Activated B cell treated with CpG ODN at 0.5 μM for 24 hours (primary cell): ENCODE results near the gene EVA1A. TPM values are rescaled to one million over a fixed set of nuclear protein-coding genes. Genes with fewer than 3 reads are reported as not detected.

ENCODE experiments used
- ATAC-seq: fragments of 200-7000 bp; cut with Tn5 transposase; one replicate; pipeline ENCODE4 v1.10.0; 2021; ENCODE audit warnings: low read depth, mild to moderate bottlenecking, moderate library complexity
- CTCF ChIA-PET: fragments of 350-600 bp; sonication (Branson Sonifier 250); formaldehyde crosslinking; loops from one replicate; lab custom pipeline; 2021; ENCODE audit warnings: antibody characterized with exemption; lab: Charles Lee
- POLR2A ChIA-PET: fragments of 350-600 bp; sonication (Branson Sonifier 250); formaldehyde crosslinking; loops from one replicate; lab custom pipeline; 2021; ENCODE audit warnings: antibody characterized with exemption; lab: Charles Lee
- DNase-seq: peaks from one replicate; pipeline ENCODE4 v3.0.0; 2022
- H3K27ac Mint-ChIP-seq: one replicate; pipeline ENCODE4 v1.8.0; 2020; ENCODE audit warnings: mixed read lengths
- H3K27me3 Mint-ChIP-seq: one replicate; pipeline ENCODE4 v1.8.0; 2021; ENCODE audit warnings: mixed read lengths
- H3K36me3 Mint-ChIP-seq: one replicate; pipeline ENCODE4 v1.8.0; 2021; ENCODE audit warnings: low read depth, mixed read lengths
- H3K4me1 Mint-ChIP-seq: one replicate; pipeline ENCODE4 v1.8.0; 2021; ENCODE audit warnings: mixed read lengths
- H3K4me3 Mint-ChIP-seq: one replicate; pipeline ENCODE4 v1.8.0; 2020; ENCODE audit warnings: mild to moderate bottlenecking, mixed read lengths
- H3K9me3 Mint-ChIP-seq: one replicate; pipeline ENCODE4 v1.8.0; 2020; ENCODE audit warnings: mixed read lengths
- CTCF ChIP-seq: fragments of 200-600 bp; IDR thresholded peaks from one replicate; pipeline ENCODE4 v1.8.0; 2022; ENCODE audit warnings: antibody characterized with exemption, mild to moderate bottlenecking
- intact Hi-C: fragments of 100-400 bp; cut with micrococcal nuclease; formaldehyde crosslinking; loops from one replicate; pipeline ENCODE4 v1.15.1; 2024
- total RNA-seq: library from RNA; stranded (reverse); gene quantifications from 2 replicates; pipeline ENCODE4 v1.2.3, GENCODE V29; 2022

The EVA1A gene
- total RNA-seq, 1 donor from 2014 or later: not detected

GRCh38 chr2:75559680-75560021, 1.1 kb downstream of the EVA1A start:
- Mint-ChIP-seq H3K4me1 (peaks cover 12% of the 10 kb centered on the region), H3K27me3 (peaks cover 40% of the 10 kb centered on the region), H3K36me3 (no peaks in the 10 kb centered on the region), H3K9me3 (no peaks in the 10 kb centered on the region), H3K27ac (no peak overlapping the region), H3K4me3 (no peak overlapping the region)
- no peak for DNase-seq
- CTCF ChIA-PET: no interaction called here
- no peak for TF ChIP-seq CTCF
- no peak for ATAC-seq
- POLR2A ChIA-PET: no interaction called here
- intact Hi-C loops: no loop called here

GRCh38 chr2:75558786-75559679, 1.7 kb downstream of the EVA1A start:
- Mint-ChIP-seq H3K27ac (no peak overlapping the region), H3K4me1 (peaks cover 12% of the 10 kb centered on the region)
- DNase-seq: no peak

GRCh38 chr2:75558136-75558535, 2.6 kb downstream of the EVA1A start:
- Mint-ChIP-seq H3K4me1 (peaks cover 12% of the 10 kb centered on the region), H3K4me3 (no peak overlapping the region), H3K27ac (no peak overlapping the region), H3K9me3 (no peaks in the 10 kb centered on the region), H3K27me3 (peaks cover 39% of the 10 kb centered on the region), H3K36me3 (no peaks in the 10 kb centered on the region)
- POLR2A ChIA-PET: no interaction called here
- no peak for DNase-seq
- no peak for ATAC-seq
- TF ChIP-seq CTCF: no peak
- CTCF ChIA-PET: no interaction called here
- intact Hi-C loops: no loop called here

More at GRCh38 chr2:75558786-75559679, 1.7 kb downstream of the EVA1A start:
- no peak for ATAC-seq
- Mint-ChIP-seq H3K4me3 (no peak overlapping the region), H3K36me3 (no peaks in the 10 kb centered on the region), H3K27me3 (peaks cover 39% of the 10 kb centered on the region), H3K9me3 (no peaks in the 10 kb centered on the region)
- ChIA-PET CTCF (no interaction called here), POLR2A (no interaction called here)
- no peak for TF ChIP-seq CTCF
- intact Hi-C loops: no loop called here

- DNase-seq (no peak), ATAC-seq (no peak)
- TF ChIP-seq CTCF: no peak
- H3K4me1 Mint-ChIP-seq: peaks cover 12% of the 10 kb centered on the region
- H3K36me3 Mint-ChIP-seq: no peaks in the 10 kb centered on the region
- no peak overlapping the region for H3K4me3 Mint-ChIP-seq
- intact Hi-C loops: no loop called here
- H3K27ac Mint-ChIP-seq: no peak overlapping the region
- H3K27me3 Mint-ChIP-seq: peaks cover 40% of the 10 kb centered on the region
- H3K9me3 Mint-ChIP-seq: no peaks in the 10 kb centered on the region
- ChIA-PET POLR2A (no interaction called here), CTCF (no interaction called here)
These were observed 3.1 kb downstream of the EVA1A start for GRCh38 chr2:75557474-75558133.

- ATAC-seq (no peak), DNase-seq (no peak)
- no peak for TF ChIP-seq CTCF
- Mint-ChIP-seq H3K27me3 (peaks cover 40% of the 10 kb centered on the region), H3K27ac (no peak overlapping the region), H3K36me3 (no peaks in the 10 kb centered on the region), H3K4me1 (peaks cover 12% of the 10 kb centered on the region), H3K9me3 (no peaks in the 10 kb centered on the region), H3K4me3 (no peak overlapping the region)
- ChIA-PET POLR2A (no interaction called here), CTCF (no interaction called here)
- intact Hi-C loops: no loop called here
These were observed 3.9 kb downstream of the EVA1A start for GRCh38 chr2:75556679-75557366.
